PC-3 (cell line): Measurements from ENCODE around the gene GPS1. TPM values are rescaled to one million over a fixed set of nuclear protein-coding genes. Genes with fewer than 3 reads are reported as not detected.

Experiments
- ATAC-seq: fragments of 200-7000 bp; cut with Tn5 transposase; 2 replicates; pipeline ENCODE4 v1.9.1; 2020; ENCODE audit warnings: mild to moderate bottlenecking, moderate library complexity
- BruUV-seq: library from RNA; stranded (reverse); fragments of 400-500 nt; replicated peaks from 2 replicates; lab custom pipeline; 2021; lab: Mats Ljungman, UMichigan
- CTCF ChIA-PET: fragments of 300-600 bp; sonication (Branson Sonifier 250); formaldehyde crosslinking; loops from one replicate; lab custom pipeline; 2022; ENCODE audit warnings: antibody characterized with exemption; lab: Charles Lee
- POLR2A ChIA-PET: fragments of 300-600 bp; sonication (Branson Sonifier 250); formaldehyde crosslinking; loops from one replicate; lab custom pipeline; 2022; ENCODE audit warnings: antibody characterized with exemption; ENCODE audit not compliant: unreplicated experiment; lab: Charles Lee
- DNase-seq: peaks from one replicate; pipeline ENCODE4 v3.0.0-alpha.2; 2015
- H2AFZ ChIP-seq: fragments of 300-600 bp; sonication (generic); 2 replicates; pipeline ENCODE4 v1.6.0; 2016; ENCODE audit warnings: antibody characterized with exemption, low read length
- H3F3A ChIP-seq: fragments of 300-600 bp; sonication (generic); one replicate; pipeline ENCODE4 v1.6.0; 2017; ENCODE audit warnings: antibody characterized with exemption, low read length, control low read depth, mild to moderate bottlenecking; ENCODE audit not compliant: unreplicated experiment
- H3K27ac ChIP-seq: fragments of 300-600 bp; sonication (generic); 2 replicates; pipeline ENCODE4 v1.5.1; 2016; ENCODE audit warnings: mild to moderate bottlenecking, low read length
- H3K27me3 ChIP-seq: fragments of 300-600 bp; sonication (generic); 2 replicates; pipeline ENCODE4 v1.6.1; 2016; ENCODE audit warnings: low read length, mixed read lengths
- H3K36me3 ChIP-seq: fragments of 300-600 bp; sonication (generic); 2 replicates; pipeline ENCODE4 v1.6.1; 2016; ENCODE audit warnings: low read depth, mixed run types, low read length, mixed read lengths
- H3K4me1 ChIP-seq: fragments of 300-600 bp; sonication (generic); 2 replicates; pipeline ENCODE4 v1.5.1; 2016; ENCODE audit warnings: low read length; ENCODE audit not compliant: insufficient read depth
- H3K4me2 ChIP-seq: fragments of 300-600 bp; sonication (generic); 2 replicates; pipeline ENCODE4 v1.6.0; 2016; ENCODE audit warnings: low read length
- H3K4me3 ChIP-seq: fragments of 300-600 bp; sonication (generic); 2 replicates; pipeline ENCODE4 v1.5.1; 2016; ENCODE audit warnings: mild to moderate bottlenecking, low read length, mixed read lengths
- H3K79me2 ChIP-seq: fragments of 300-600 bp; sonication (generic); 2 replicates; pipeline ENCODE4 v1.6.1; 2017; ENCODE audit warnings: low read length, mixed read lengths
- H3K9ac ChIP-seq: fragments of 300-600 bp; sonication (generic); 2 replicates; pipeline ENCODE4 v1.6.0; 2016; ENCODE audit warnings: mild to moderate bottlenecking, low read length
- H3K9me2 ChIP-seq: fragments of 300-600 bp; sonication (generic); replicated peaks from 2 replicates; pipeline ENCODE4 v1.6.1; 2016; ENCODE audit warnings: mixed run types, low read length, mixed read lengths
- H3K9me3 ChIP-seq: fragments of 300-600 bp; sonication (generic); 2 replicates; pipeline ENCODE4 v1.6.1; 2016; ENCODE audit warnings: low read length, mixed read lengths
- H4K20me1 ChIP-seq: fragments of 300-600 bp; sonication (generic); 2 replicates; pipeline ENCODE4 v1.6.1; 2016; ENCODE audit warnings: low read length, mixed read lengths
- CTCF ChIP-seq: fragments of 300-600 bp; sonication (generic); conservative IDR thresholded peaks from 2 replicates; pipeline ENCODE4 v1.5.1; 2017; ENCODE audit warnings: antibody characterized with exemption, low read depth, mild to moderate bottlenecking, low read length
- EZH2 ChIP-seq: fragments of 300-600 bp; sonication (generic); IDR thresholded peaks from one replicate; pipeline ENCODE4 v1.6.1; 2017; ENCODE audit warnings: antibody characterized with exemption, mild to moderate bottlenecking, low read length; ENCODE audit not compliant: unreplicated experiment
- EZH2phosphoT487 ChIP-seq: fragments of 300-600 bp; sonication (generic); IDR thresholded peaks from 2 replicates; pipeline ENCODE4 v1.6.1; 2018; ENCODE audit warnings: mild to moderate bottlenecking, antibody characterized with exemption, low read length, borderline replicate concordance
- intact Hi-C: fragments of 100-400 bp; cut with micrococcal nuclease; formaldehyde crosslinking; loops from 2 replicates; pipeline ENCODE4 v1.9.0; 2023
- total RNA-seq: library from RNA; depleted of rRNA; stranded (reverse); fragments of >200 nt; gene quantifications from 2 replicates; pipeline ENCODE4 v1.2.3, GENCODE V29; 2014

Gene GPS1
- total RNA-seq, 1 experiment from 2014 or later = 240 TPM

GRCh38 chr17:82017612-82018151 lies 34.0 kb upstream of the GPS1 start:
- ChIA-PET CTCF (interaction anchor here (0.6 kb wide), 1 partner anchor 50 kb away, joined by 13 read pairs; no protein-coding TSS in a partner anchor), POLR2A (no interaction called here)
- Histone ChIP-seq H3K9me3 (no peaks in the 10 kb centered on the region), H3K9ac (no peak overlapping the region), H4K20me1 (peaks cover 7% of the 10 kb centered on the region; the same call in 1 of the 2 replicates), H3K4me3 (no peak overlapping the region), H3K4me1 (0 out of 2 replicates have a peak, but pooled peaks cover 12% of the 10 kb centered on the region), H3K27me3 (no peaks in the 10 kb centered on the region), H3K36me3 (no peaks in the 10 kb centered on the region; the same call in 1 of the 2 replicates), H3K9me2 (no peaks in the 10 kb centered on the region), H3K79me2 (peaks cover 28% of the 10 kb centered on the region), H3K27ac (no peak overlapping the region), H3F3A (no peaks in the 10 kb centered on the region), H3K4me2 (no peak overlapping the region), H2AFZ (no peak overlapping the region)
- intact Hi-C loops = no loop called here
- ATAC-seq = no peak
- no TSS peak for BruUV-seq
- no peak for DNase-seq
- no peak for TF ChIP-seq CTCF
- TF ChIP-seq EZH2phosphoT487 = no peak
- no peak for TF ChIP-seq EZH2

GRCh38 chr17:82018152-82018988 lies 33.3 kb upstream of the GPS1 start:
- no TSS peak for BruUV-seq
- Histone ChIP-seq H3K9me3 (no peaks in the 10 kb centered on the region), H3K4me2 (no peak overlapping the region), H3K9me2 (no peaks in the 10 kb centered on the region), H3K36me3 (no peaks in the 10 kb centered on the region; the same call in 1 of the 2 replicates), H3K4me3 (no peak overlapping the region), H2AFZ (no peak overlapping the region), H3K9ac (no peak overlapping the region), H3K27ac (no peak overlapping the region), H4K20me1 (peaks cover 7% of the 10 kb centered on the region; the same call in 1 of the 2 replicates), H3K27me3 (no peaks in the 10 kb centered on the region), H3K4me1 (0 out of 2 replicates have a peak, but pooled peaks cover 12% of the 10 kb centered on the region), H3F3A (no peaks in the 10 kb centered on the region), H3K79me2 (peaks cover 29% of the 10 kb centered on the region)
- no peak for ATAC-seq
- DNase-seq = no peak
- POLR2A ChIA-PET = no interaction called here
- TF ChIP-seq CTCF (no peak), EZH2 (no peak), EZH2phosphoT487 (no peak)
- intact Hi-C loops = no loop called here
- CTCF ChIA-PET = no interaction called here
